Measurements from ENCODE around the gene NAGS.
"Not testable (repeated sequence)": the region's sequence is repeated elsewhere in the genome, so short reads cannot be mapped to it uniquely, and the experiment has no call there.

NAGS gene

GRCh38 chr17:44007346-44008204 lies 3.2 kb downstream of the NAGS start:
- no peak for DNase-seq (ENCODE audit: low read depth)

- DNase-seq (ENCODE audit: low read depth), result no peak
Observed at GRCh38 chr17:44008205-44008909, 3.9 kb downstream of the NAGS start.

DNA sequence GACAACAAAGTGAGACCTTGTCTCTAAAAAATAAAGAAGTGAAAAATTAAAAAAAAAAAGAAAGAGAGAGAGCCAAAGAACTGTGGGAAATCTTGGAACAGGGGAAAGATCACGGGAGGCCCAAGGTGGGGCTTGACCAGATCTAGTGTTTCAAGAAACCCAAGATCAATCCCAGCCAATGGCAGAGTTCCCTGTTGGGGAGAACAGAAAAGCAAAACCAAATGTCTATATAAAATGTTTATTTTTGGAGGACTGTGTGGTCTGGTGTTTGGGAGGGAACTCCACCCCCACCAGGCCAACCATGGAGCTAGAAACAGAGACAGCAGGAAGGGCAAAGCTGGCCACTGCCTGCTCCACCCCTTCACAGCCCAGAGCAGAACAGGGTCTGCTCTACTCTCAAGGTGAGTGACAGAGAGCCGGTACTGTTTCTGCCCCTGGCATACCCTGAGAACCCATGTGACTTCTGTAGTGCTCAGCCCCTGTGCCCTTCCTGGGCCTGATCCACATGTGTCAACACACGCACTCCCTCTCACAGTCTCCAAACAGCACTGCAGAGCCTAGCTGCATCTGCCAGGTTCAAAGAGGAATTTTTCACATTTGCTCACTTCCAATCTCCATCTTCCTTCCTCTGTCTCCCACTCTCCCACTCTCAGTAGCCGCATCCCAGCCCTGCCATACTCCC lies 6.7 kb downstream of the NAGS start:
- DNase-seq (ENCODE audit: low read depth), result no peak

DNA sequence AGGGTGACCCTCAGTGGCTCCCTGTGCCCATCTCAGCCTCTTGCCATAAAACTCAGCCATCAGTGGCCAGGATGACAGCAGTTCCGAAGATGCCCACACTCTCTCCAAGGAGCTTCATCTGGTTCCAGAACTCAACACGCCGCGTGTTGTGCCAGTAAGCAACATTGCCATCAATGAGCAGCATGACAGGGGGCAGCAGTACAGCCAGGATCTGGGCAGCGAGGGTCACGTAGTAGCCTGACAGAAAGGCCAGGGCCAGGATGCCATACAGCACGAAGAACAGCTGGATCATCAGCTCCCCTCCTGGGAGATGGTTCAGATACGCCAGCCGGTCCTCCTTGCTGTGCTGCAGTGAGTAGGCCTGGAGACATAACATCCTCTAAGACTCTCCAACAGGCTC lies 7.5 kb downstream of the NAGS start:
- DNase-seq (ENCODE audit: low read depth), result no peak

DNA sequence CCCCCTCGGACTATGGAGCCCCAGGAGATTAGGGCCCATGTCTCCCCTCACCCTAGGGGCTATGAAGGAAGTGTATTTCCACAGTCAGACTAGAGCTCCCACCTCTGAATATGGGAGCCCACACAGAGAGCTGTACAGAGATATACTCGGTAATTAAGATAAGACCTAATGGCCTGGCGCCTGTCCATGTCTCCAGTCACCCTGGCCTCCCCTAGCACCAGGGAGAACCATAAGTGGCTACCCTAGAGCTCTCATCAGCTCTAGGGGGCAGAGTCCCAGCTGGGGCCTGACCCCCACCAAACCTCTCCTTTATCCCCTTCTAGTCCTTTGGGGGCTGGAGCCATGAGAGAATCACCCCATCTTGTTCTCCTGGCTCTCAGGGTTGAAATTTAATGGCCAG lies 8.0 kb downstream of the NAGS start:
- DNase-seq (ENCODE audit: low read depth), result no peak

GRCh38 chr17:44012874-44013273 lies 8.5 kb downstream of the NAGS start:
- DNase-seq (ENCODE audit: low read depth), result no peak

GRCh38 chr17:44014133-44014436 lies 9.7 kb downstream of the NAGS start:
- no peak for DNase-seq (ENCODE audit: low read depth)

GRCh38 chr17:44014437-44015172 lies 10.2 kb downstream of the NAGS start, which contains the start of gene TMEM101:
Gene TMEM101 (minus strand): TSS chr17:44014963. CDS start chr17:44014952, 11 bp downstream.
- peak; percentile 82 for DNase-seq (ENCODE audit: low read depth)

DNA sequence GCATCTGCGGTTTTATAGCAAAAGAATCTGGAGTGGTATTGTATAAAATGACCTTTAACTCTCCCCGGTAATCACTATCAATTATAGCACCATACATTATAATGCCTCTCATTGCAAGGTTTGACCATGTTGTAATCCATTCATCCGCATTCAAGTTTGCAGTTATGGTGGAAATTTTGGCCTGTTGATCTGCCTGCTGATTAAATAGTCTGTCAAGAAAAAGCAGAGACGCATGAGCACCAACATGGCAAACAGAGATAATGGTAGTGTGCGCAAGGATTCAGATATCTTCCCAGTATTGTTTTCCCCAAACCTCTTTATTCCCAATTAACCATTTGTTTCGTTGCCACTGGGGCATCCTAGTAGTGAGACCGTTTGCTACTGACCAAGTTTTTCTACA lies 16.8 kb downstream of the NAGS start:
- not testable (repeated sequence) for DNase-seq (ENCODE audit: low read depth)

DNA sequence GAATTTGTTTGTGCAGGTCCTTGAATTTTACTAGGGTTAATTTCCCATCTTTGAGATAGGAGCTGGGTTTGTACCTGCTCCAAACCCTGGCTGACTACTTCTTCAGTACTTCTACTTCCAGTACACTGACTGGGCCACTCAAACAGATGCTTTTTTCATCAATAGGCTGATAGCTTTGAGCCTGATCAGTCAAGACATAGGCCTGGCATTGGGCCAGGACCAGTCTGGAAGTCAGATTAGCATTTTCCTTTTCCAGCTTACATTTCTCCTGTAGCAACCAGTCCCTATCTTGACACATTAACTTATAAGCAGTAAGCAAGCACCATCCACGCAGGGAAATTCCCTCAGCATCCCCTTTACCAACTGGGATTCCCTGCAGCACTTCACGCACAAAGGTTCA lies 17.8 kb downstream of the NAGS start:
- DNase-seq (ENCODE audit: low read depth), result no peak

DNA sequence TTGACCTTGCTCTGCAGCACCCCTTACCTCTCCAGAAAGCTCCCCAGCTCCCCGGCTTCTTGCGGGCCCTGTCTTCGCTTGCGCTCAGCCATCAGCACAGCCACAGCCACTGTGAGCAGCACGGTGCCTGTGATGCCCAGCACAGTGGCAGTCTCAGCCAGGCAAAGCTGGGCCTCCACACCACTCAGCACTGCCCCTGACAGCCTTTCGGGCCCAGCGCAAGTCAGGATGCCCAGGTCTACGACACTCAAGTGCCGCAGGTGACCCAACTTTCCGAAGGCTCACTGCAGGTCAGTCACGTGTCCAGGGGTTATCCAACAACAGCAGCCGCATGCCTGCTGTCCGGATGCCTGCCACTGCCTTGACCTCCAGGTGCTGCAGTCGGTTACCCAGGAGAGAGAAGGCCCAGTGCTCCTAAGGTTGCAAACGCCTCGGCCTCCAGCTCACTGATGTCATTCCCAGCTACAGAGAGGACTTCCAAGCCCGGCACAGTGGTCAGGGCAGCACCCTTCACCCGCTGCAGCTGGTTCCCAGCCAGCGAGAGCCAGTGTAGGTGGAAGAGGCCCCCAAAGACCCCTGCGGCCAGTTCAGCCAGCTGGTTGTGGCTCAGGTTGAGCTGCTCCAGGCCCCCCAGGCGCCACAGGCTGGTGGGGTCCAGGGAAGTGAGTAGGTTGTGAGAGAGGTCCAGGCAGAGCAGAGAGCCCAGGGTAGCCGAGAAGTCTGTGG lies 19.3 kb downstream of the NAGS start:
- DNase-seq (ENCODE audit: low read depth), result no peak

GRCh38 chr17:44024271-44024663 lies 19.8 kb downstream of the NAGS start:
- DNase-seq (ENCODE audit: low read depth), result no peak

DNA sequence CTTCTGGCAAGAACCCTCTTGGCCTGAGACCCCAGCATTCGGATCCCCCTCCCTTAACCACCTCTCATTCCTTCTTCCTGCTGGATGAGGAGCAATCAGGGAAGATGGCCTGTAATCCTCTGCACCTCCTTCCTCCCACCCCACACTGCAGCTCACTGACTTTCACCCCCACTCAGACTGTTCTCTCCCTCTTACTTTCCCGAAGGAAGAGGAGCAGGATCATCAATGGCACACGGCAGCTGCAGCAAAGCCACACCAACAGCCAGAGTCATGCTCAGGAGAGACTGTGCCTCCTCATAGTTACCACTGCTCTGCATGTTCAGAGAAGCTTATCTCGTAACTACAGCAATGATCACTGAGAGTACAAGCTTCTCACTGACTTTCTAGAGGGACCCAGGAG lies 20.4 kb downstream of the NAGS start:
- DNase-seq (ENCODE audit: low read depth), result no peak

GRCh38 chr17:44029736-44030135 lies 25.3 kb downstream of the NAGS start:
- DNase-seq (ENCODE audit: low read depth), result no peak

DNA sequence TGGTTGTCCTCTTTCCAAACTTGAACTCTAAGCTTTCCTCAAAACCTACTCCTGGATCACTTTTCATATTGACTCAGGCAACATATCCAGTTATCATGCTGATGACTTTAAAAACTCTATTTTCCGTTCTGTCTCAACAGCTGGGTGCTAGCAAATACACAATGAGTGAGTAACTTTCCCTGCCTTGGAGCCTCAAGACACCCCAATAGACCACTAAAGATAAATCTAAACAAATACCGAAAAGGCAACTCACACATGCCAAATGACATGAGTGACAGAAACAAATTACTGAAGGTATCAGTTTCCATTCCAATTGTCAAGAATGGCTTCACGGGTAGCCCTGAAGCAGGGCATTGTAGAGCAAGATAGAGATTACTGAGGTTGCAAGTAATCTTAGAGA lies 26.1 kb downstream of the NAGS start:
- no peak for DNase-seq (ENCODE audit: low read depth)

GRCh38 chr17:44033861-44034408 lies 29.5 kb downstream of the NAGS start:
- DNase-seq (ENCODE audit: low read depth), result no peak

GRCh38 chr17:44034688-44035087 lies 30.3 kb downstream of the NAGS start:
- DNase-seq (ENCODE audit: low read depth), result not testable (repeated sequence)

DNA sequence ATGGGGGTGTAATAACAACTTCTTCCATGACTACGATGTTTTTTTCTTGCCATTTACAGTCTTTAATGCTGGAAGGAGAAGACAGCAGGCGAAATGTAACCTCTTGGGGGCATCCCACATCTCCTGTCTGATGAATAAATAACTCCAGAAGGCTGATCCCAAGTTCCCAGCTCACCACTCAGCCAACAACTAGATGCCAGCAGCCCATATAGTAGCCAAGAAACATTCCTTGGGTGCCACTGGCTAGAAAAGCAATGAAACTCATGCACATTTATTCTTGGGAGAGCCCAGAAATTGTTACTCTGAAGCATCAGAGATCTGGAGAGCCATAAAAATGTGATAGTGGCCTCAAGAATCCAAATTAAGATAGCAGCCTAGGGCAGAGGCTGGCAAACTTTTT lies 33.0 kb downstream of the NAGS start:
- no peak for DNase-seq (ENCODE audit: low read depth)

- no peak for DNase-seq (ENCODE audit: low read depth)
Observed at GRCh38 chr17:44038604-44039011, 34.2 kb downstream of the NAGS start.

DNA sequence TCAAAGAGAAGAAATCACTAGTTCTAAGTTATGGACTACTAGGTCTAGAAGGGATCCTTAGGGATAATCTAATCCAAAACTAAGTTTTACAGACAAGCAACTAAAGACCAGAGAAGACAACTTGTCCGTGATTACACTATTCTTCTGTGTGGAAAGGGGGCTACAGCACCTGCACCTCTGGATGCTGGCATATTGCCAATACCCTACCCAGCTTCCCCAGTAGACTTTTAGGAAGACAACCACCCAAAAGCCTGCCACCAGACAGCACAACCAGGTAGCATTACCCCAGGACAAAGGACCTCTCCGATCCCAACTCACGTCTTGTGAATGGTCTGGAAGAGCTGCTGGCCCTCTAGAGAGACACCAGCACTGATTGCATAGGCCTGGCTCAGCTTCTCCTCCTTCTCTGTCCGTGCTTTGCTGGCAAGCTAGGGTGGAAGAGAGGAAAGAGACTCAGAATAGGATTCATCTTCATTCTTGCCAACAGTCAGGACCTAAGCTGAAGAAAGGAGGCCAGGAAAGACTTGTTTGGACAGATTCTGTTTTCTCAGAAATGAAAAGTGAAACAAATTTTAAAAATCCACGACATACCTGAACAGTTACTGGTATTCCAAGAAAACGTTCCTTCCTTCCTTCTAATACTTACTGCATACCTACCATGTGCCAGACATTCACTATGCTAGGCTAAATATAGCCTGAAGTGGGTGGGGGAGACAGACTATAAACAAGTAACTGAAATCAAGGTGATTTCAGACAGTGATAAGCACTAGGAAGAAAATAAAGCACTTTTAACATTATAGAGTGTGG lies 35.6 kb downstream of the NAGS start:
- no peak for DNase-seq (ENCODE audit: low read depth)

All from activated T-cell treated with anti-CD3 and anti-CD28 coated beads for 48 hours (primary cell).